OCI-LY3 (cell line): Measurements from ENCODE around the gene PLA2G12B.

Source experiments
- H2AFZ ChIP-seq: fragments of 200-600, 300-600 bp; shearing (Covaris generic); 2 replicates; pipeline ENCODE4 v1.6.0; 2014; ENCODE audit warnings: antibody characterized with exemption, low read depth, low read length
- H3K27ac ChIP-seq: fragments of 200-600, 300-600 bp; sonication (generic); 2 replicates; pipeline ENCODE4 v1.5.1; 2014; ENCODE audit warnings: mild to moderate bottlenecking, low read length, moderate library complexity, mixed read lengths
- H3K27me3 ChIP-seq: fragments of 200-600, 300-600 bp; sonication (generic); 2 replicates; pipeline ENCODE4 v1.6.1; 2014; ENCODE audit warnings: low read depth, low read length, mixed read lengths
- H3K36me3 ChIP-seq: fragments of 200-600, 300-600 bp; sonication (generic); replicated peaks from 2 replicates; pipeline ENCODE3; 2014; ENCODE audit warnings: low read depth, low read length, mixed read lengths
- H3K4me1 ChIP-seq: fragments of 300-600, 200-600 bp; sonication (generic); 2 replicates; pipeline ENCODE4 v1.6.1; 2014; ENCODE audit warnings: low read length, mixed read lengths
- H3K4me2 ChIP-seq: fragments of 200-600, 300-600 bp; sonication (generic); 2 replicates; pipeline ENCODE4 v1.6.1; 2014; ENCODE audit warnings: low read length, mixed read lengths
- H3K4me3 ChIP-seq: fragments of 300-600, 200-600 bp; sonication (generic); 2 replicates; pipeline ENCODE4 v1.5.1; 2014; ENCODE audit warnings: antibody characterized with exemption, mild to moderate bottlenecking, low read length, moderate library complexity
- H3K79me2 ChIP-seq: fragments of 300-600, 200-600 bp; shearing (Covaris generic); 2 replicates; pipeline ENCODE4 v1.6.1; 2014; ENCODE audit warnings: mild to moderate bottlenecking, low read length, mixed read lengths
- H3K9ac ChIP-seq: fragments of 300-600, 200-600 bp; shearing (Covaris generic); 2 replicates; pipeline ENCODE4 v1.6.0; 2014; ENCODE audit warnings: mild to moderate bottlenecking, low read length, moderate library complexity
- H3K9me3 ChIP-seq: fragments of 200-600, 300-600 bp; shearing (Covaris generic); 2 replicates; pipeline ENCODE4 v1.6.1; 2014; ENCODE audit warnings: low read length, mixed read lengths; ENCODE audit not compliant: insufficient read depth
- H4K20me1 ChIP-seq: fragments of 200-600, 300-600 bp; sonication (generic); 2 replicates; pipeline ENCODE4 v1.6.1; 2016; ENCODE audit warnings: low read length, mixed read lengths; ENCODE audit not compliant: insufficient read depth
- EZH2phosphoT487 ChIP-seq: fragments of 200-600 bp; shearing (Covaris generic); IDR thresholded peaks from 2 replicates; pipeline ENCODE4 v1.6.1; 2018; ENCODE audit warnings: antibody characterized with exemption, mixed run types, low read depth
- TF ChIP-seq, protein P1 (sequence below): fragments of 200-600, 300-600 bp; sonication (generic); IDR thresholded peaks from 2 replicates; pipeline ENCODE4 v1.5.1; 2014; ENCODE audit warnings: antibody characterized with exemption, low read length, low read depth

Gene PLA2G12B

DNA sequence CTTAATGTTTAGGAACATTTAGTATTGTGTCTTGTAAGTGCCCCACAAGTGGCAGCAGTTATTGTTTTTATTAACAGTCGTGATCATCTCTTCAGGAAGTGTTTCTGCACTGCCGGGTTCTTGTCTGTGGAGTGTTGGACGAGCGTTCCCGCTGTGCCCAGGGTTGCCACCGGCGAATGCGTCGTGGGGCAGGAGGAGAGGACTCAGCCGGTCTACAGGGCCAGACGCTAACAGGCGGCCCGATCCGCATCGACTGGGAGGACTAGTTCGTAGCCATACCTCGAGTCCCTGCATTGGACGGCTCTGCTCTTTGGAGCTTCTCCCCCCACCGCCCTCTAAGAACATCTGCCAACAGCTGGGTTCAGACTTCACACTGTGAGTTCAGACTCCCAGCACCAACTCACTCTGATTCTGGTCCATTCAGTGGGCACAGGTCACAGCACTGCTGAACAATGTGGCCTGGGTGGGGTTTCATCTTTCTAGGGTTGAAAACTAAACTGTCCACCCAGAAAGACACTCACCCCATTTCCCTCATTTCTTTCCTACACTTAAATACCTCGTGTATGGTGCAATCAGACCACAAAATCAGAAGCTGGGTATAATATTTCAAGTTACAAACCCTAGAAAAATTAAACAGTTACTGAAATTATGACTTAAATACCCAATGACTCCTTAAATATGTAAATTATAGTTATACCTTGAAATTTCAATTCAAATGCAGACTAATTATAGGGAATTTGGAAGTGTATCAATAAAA is 22.2 kb downstream of the PLA2G12B start:
- Histone ChIP-seq H3K27me3 (no peaks in the 10 kb centered on the region), H3K27ac (no peak overlapping the region), H3K4me2 (no peak overlapping the region), H4K20me1 (no peaks in the 10 kb centered on the region), H3K9me3 (no peaks in the 10 kb centered on the region), H3K4me3 (no peak overlapping the region), H3K79me2 (no peaks in the 10 kb centered on the region), H3K4me1 (no peaks in the 10 kb centered on the region), H2AFZ (no peak overlapping the region), H3K36me3 (no peaks in the 10 kb centered on the region), H3K9ac (no peak overlapping the region)
- TF ChIP-seq, protein P1, sequence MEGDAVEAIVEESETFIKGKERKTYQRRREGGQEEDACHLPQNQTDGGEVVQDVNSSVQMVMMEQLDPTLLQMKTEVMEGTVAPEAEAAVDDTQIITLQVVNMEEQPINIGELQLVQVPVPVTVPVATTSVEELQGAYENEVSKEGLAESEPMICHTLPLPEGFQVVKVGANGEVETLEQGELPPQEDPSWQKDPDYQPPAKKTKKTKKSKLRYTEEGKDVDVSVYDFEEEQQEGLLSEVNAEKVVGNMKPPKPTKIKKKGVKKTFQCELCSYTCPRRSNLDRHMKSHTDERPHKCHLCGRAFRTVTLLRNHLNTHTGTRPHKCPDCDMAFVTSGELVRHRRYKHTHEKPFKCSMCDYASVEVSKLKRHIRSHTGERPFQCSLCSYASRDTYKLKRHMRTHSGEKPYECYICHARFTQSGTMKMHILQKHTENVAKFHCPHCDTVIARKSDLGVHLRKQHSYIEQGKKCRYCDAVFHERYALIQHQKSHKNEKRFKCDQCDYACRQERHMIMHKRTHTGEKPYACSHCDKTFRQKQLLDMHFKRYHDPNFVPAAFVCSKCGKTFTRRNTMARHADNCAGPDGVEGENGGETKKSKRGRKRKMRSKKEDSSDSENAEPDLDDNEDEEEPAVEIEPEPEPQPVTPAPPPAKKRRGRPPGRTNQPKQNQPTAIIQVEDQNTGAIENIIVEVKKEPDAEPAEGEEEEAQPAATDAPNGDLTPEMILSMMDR: no peak
- no peak for TF ChIP-seq EZH2phosphoT487

DNA sequence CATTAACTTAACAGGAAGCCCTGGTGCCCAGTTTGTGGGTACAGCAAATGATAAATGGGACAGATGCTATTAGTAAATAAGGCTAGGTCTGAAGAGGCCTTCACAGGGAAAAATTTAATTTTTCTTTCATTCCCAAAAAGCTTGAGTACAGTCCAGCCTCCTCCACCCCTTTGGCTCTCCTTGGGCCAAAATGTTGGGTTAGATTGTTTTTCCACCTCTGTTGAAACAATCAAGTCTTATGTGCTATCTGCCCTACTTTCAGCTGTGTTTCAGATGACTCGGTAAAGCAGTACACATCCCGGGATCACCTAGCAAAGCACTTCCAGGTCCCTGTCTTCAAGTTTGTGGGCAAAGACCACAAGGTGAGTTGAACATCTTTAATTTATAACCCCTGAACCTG is 24.3 kb downstream of the PLA2G12B start:
- H3K27ac ChIP-seq: no peak overlapping the region
- no peaks in the 10 kb centered on the region for H3K9me3 ChIP-seq
- no peak overlapping the region for H3K4me2 ChIP-seq
- H3K9ac ChIP-seq: no peak overlapping the region
- H3K4me3 ChIP-seq: no peak overlapping the region
- H3K4me1 ChIP-seq: no peaks in the 10 kb centered on the region
- H2AFZ ChIP-seq: no peak overlapping the region
- TF ChIP-seq, protein P1: no peak
- TF ChIP-seq EZH2phosphoT487: no peak
- no peaks in the 10 kb centered on the region for H3K27me3 ChIP-seq
- H4K20me1 ChIP-seq: no peaks in the 10 kb centered on the region
- H3K36me3 ChIP-seq: no peaks in the 10 kb centered on the region
- H3K79me2 ChIP-seq: no peaks in the 10 kb centered on the region

DNA sequence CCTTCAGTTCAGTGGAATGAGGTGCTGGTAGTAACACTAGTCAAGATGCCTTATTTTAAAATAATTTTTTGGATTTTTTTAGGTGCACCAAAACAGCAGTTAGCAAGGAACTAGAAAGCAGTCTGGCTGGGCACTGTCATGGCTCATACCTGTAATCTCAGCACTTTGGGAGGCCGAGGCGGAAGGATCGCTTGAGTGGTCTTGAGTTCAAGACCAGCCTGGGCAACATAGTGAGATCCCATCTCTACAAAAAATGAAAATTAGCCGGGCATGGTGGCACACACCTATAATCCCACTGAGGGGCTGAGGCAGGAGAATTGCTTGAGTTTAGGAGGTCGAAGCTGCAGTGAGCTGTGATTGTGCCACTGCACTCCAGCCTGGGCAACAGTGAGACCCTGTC is 25.8 kb downstream of the PLA2G12B start:
- Histone ChIP-seq H3K27ac (no peak overlapping the region), H3K4me3 (no peak overlapping the region), H3K27me3 (no peaks in the 10 kb centered on the region), H3K9me3 (no peaks in the 10 kb centered on the region), H3K9ac (no peak overlapping the region), H2AFZ (no peak overlapping the region), H4K20me1 (no peaks in the 10 kb centered on the region), H3K36me3 (no peaks in the 10 kb centered on the region), H3K4me1 (no peaks in the 10 kb centered on the region), H3K79me2 (no peaks in the 10 kb centered on the region), H3K4me2 (no peak overlapping the region)
- TF ChIP-seq EZH2phosphoT487: no peak
- TF ChIP-seq, protein P1: no peak

DNA sequence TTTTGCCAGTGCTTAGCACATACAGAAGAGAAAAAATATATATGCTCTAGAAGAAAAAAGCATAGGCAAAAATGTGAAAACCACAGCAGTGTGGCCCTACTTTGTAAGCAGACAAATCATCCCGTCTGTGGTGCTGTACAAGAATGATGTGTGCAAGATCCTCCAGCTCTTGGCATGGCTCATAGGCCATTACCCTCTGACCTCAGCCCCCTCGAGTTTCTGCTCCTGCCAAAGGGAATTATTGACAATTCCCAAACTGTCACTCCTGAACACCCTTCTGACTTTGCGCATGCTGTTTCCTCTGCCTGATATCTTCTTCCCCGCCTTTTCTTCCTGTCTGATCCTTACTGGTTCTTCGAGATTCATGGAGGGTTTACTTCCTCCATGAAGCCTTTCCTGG is 27.1 kb downstream of the PLA2G12B start:
- Histone ChIP-seq H3K4me3 (no peak overlapping the region), H3K9ac (no peak overlapping the region), H3K27me3 (no peaks in the 10 kb centered on the region), H3K4me1 (no peaks in the 10 kb centered on the region), H3K79me2 (no peaks in the 10 kb centered on the region), H3K27ac (no peak overlapping the region), H4K20me1 (no peaks in the 10 kb centered on the region), H2AFZ (no peak overlapping the region), H3K9me3 (no peaks in the 10 kb centered on the region), H3K36me3 (no peaks in the 10 kb centered on the region), H3K4me2 (no peak overlapping the region)
- no peak for TF ChIP-seq EZH2phosphoT487
- TF ChIP-seq, protein P1: no peak
